ENCODE measurements around the gene NHLRC2. TPM values are rescaled to one million over a fixed set of nuclear protein-coding genes. Genes with fewer than 3 reads are reported as not detected.

NHLRC2 gene
- polyA plus RNA-seq, 3 donors = 2.8 to 6.9 (median 5.3) TPM

- H3K4me3 Mint-ChIP-seq = no peak overlapping the region
- Histone ChIP-seq H3K4me3 (replicated peaks in 1 of 3; ENCODE audit: low read depth in 2 of 3, low read length in 3 of 3) (no peak overlapping the region), H3K27me3 (ENCODE audit: control insufficient read depth in 2 of 2, insufficient read depth in 2 of 2, low read length in 2 of 2) (no peaks in the 10 kb centered on the region), H3K36me3 (replicated peaks in 1 of 2; ENCODE audit: control insufficient read depth in 1 of 2, insufficient read depth in 2 of 2, low read length in 2 of 2) (peaks cover 11 to 24% of the 10 kb centered on the region in 2 donors), H3K79me2 (ENCODE audit: insufficient read depth, low read length) (peaks cover 86% of the 10 kb centered on the region), H3K4me2 (replicated peaks; ENCODE audit: extremely low read depth, low read length, poor library complexity, severe bottlenecking) (no peak overlapping the region), H2AFZ (ENCODE audit: insufficient read depth, low read depth, low read length, poor library complexity, severe bottlenecking) (no peak overlapping the region), H4K20me1 (ENCODE audit: insufficient read depth, low read length) (peaks cover 4% of the 10 kb centered on the region), H3K4me1 (ENCODE audit: control insufficient read depth in 1 of 2, insufficient read depth in 2 of 2, low read length in 2 of 2) (peaks cover 25 to 47% of the 10 kb centered on the region in 2 donors), H3K9ac (ENCODE audit: insufficient read depth, low read length, poor library complexity, severe bottlenecking) (no peak overlapping the region), H3K27ac (ENCODE audit: low read depth in 1 of 2, low read length in 2 of 2) (no peak overlapping the region), H3K9me3 (replicated peaks in 1 of 2; ENCODE audit: control insufficient read depth in 1 of 2, insufficient read depth in 1 of 2, low read length in 2 of 2) (no peaks in the 10 kb centered on the region)
- H3K27ac Mint-ChIP-seq = no peak overlapping the region
- peaks cover 0 to 3% (median 0%) of the 10 kb centered on the region in 7 donors for H3K9me3 Mint-ChIP-seq
- H3K36me3 Mint-ChIP-seq = peaks cover 18 to 26% of the 10 kb centered on the region in 2 donors
- no peak for TF ChIP-seq CTCF (IDR thresholded peaks at IDR 0.05)
- H3K4me1 Mint-ChIP-seq = peaks cover 44% of the 10 kb centered on the region
- intact Hi-C loops (cut with micrococcal nuclease) = no loop called here
- H3K27me3 Mint-ChIP-seq (ENCODE audit: low read depth in 3 of 3) = no peaks in the 10 kb centered on the region
- no peak for DNase-seq
Observed at GRCh38 chr10:113857210-113857609, 2.7 kb downstream of the NHLRC2 start.

- peak overlapping the region in 1 of 2 donors; percentile 13 for H3K27ac ChIP-seq (ENCODE audit: low read depth in 1 of 2, low read length in 2 of 2)
- TF ChIP-seq CTCF (IDR thresholded peaks at IDR 0.05) = no peak
- intact Hi-C loops (cut with micrococcal nuclease) = no loop called here
- no peaks in the 10 kb centered on the region for H3K9me3 ChIP-seq (replicated peaks in 1 of 2; ENCODE audit: control insufficient read depth in 1 of 2, insufficient read depth in 1 of 2, low read length in 2 of 2)
- H2AFZ ChIP-seq (ENCODE audit: insufficient read depth, low read depth, low read length, poor library complexity, severe bottlenecking) = no peak overlapping the region
- H3K27me3 ChIP-seq (ENCODE audit: control insufficient read depth in 2 of 2, insufficient read depth in 2 of 2, low read length in 2 of 2) = no peaks in the 10 kb centered on the region
- peaks cover 77% of the 10 kb centered on the region for H3K79me2 ChIP-seq (ENCODE audit: insufficient read depth, low read length)
- H3K4me2 ChIP-seq (replicated peaks; ENCODE audit: extremely low read depth, low read length, poor library complexity, severe bottlenecking) = no peak overlapping the region
- WGBS (ENCODE audit: insufficient coverage) = no CpG with 5 or more reads among the region's 2 CpGs
- Mint-ChIP-seq H3K9me3 (peaks cover 0 to 5% (median 0%) of the 10 kb centered on the region in 7 donors), H3K27ac (no peak overlapping the region), H3K27me3 (ENCODE audit: low read depth in 3 of 3) (no peaks in the 10 kb centered on the region), H3K4me1 (peaks cover 36% of the 10 kb centered on the region), H3K36me3 (peaks cover 21 to 32% of the 10 kb centered on the region in 2 donors), H3K4me3 (no peak overlapping the region)
- peaks cover 4% of the 10 kb centered on the region for H4K20me1 ChIP-seq (ENCODE audit: insufficient read depth, low read length)
- H3K9ac ChIP-seq (ENCODE audit: insufficient read depth, low read length, poor library complexity, severe bottlenecking) = no peak overlapping the region
- H3K4me3 ChIP-seq (replicated peaks in 1 of 3; ENCODE audit: low read depth in 2 of 3, low read length in 3 of 3) = no peak overlapping the region
- H3K36me3 ChIP-seq (replicated peaks in 1 of 2; ENCODE audit: control insufficient read depth in 1 of 2, insufficient read depth in 2 of 2, low read length in 2 of 2) = peaks cover 11 to 30% of the 10 kb centered on the region in 2 donors
- H3K4me1 ChIP-seq (ENCODE audit: control insufficient read depth in 1 of 2, insufficient read depth in 2 of 2, low read length in 2 of 2) = peaks cover 24 to 43% of the 10 kb centered on the region in 2 donors
- no peak for DNase-seq
Observed at GRCh38 chr10:113858541-113858940, 4.1 kb downstream of the NHLRC2 start.

Data from CD14-positive monocyte (primary cell).